ENCODE data around the gene HSPH1. TPM values are rescaled to one million over a fixed set of nuclear protein-coding genes. Genes with fewer than 3 reads are reported as not detected.

HSPH1 gene
- total RNA-seq, 1 experiment from 2014 or later = 116 TPM

DNA sequence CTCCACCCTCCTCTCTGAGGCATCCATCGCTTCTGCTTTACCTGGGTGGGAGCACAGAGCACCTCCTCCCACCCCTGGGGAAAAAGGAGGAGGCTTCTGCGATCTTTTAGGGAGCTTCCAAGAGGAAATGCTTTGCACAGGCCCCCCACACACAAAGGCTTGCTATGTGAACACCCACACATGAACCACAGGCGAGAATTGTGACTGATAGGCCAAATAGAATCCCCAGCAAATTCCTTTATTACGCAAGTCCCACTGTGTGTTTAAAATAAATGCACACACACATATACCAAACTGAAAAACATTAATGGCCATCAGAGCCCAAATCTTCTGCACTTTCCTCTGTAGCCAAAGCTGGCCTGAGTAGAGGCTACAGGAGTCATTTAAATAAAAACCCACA lies 50.6 kb downstream of the HSPH1 start:
- no peak overlapping the region for H2AFZ ChIP-seq (ENCODE audit: low read depth, low read length, poor library complexity, severe bottlenecking)

DNA sequence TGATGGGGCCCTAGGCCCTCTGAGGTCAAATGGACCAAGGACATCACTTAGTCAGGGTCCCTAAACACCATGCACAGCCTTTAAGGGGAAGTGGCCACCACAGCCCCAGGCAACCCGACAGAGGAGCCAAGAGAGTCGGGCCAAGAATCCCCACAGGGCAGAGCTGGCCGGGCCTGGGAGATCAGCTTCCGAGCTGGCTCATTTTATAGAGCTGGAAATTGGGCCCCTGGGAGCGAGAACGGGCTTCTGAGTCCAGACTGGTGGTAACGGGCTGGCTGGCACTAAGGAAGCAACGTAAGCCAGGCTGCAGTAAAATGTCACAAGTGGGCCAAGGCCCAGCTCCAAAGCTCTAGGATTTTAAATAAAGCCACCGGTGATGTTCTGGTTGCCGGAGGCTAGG lies 51.1 kb downstream of the HSPH1 start:
- Histone ChIP-seq H3K79me2 (ENCODE audit: insufficient read depth, low read length) (no peaks in the 10 kb centered on the region), H2AFZ (ENCODE audit: low read depth, low read length, poor library complexity, severe bottlenecking) (no peak overlapping the region), H3K27ac (ENCODE audit: low read depth, low read length) (no peak overlapping the region), H3K4me1 (ENCODE audit: control insufficient read depth in 1 of 2, insufficient read depth in 2 of 2, low read length in 2 of 2) (no peaks in the 10 kb centered on the region), H3K27me3 (ENCODE audit: insufficient read depth, low read length) (peaks cover 20% of the 10 kb centered on the region), H3K9me3 (ENCODE audit: control insufficient read depth in 1 of 2, insufficient read depth in 1 of 2, low read depth in 1 of 2, low read length in 2 of 2) (no peaks in the 10 kb centered on the region), H3K9me2 (ENCODE audit: insufficient read depth) (no peaks in the 10 kb centered on the region), H3K9ac (ENCODE audit: low read length) (no peak overlapping the region), H3K36me3 (ENCODE audit: control insufficient read depth in 1 of 2, insufficient read depth in 2 of 2, low read length in 2 of 2) (no peaks in the 10 kb centered on the region), H3K4me3 (replicated peaks in 1 of 2; ENCODE audit: low read depth in 1 of 2, low read length in 2 of 2) (no peak overlapping the region), H4K20me1 (ENCODE audit: insufficient read depth) (no peaks in the 10 kb centered on the region), H3K4me2 (ENCODE audit: low read length) (no peak overlapping the region)
- POLR2A ChIA-PET = no interaction called here
- DNase-seq (ENCODE audit: low read depth, low spot score) (no peak), ATAC-seq (no peak)
- TF ChIP-seq SP1 (IDR thresholded peaks at IDR 0.05; ENCODE audit: low read depth) (no peak), SRF (IDR thresholded peaks at IDR 0.05; ENCODE audit: low read depth) (no peak), ZFX (IDR thresholded peaks at IDR 0.05) (no peak), EZH2phosphoT487 (IDR thresholded peaks at IDR 0.05; ENCODE audit: borderline replicate concordance) (no peak), YY1 (IDR thresholded peaks at IDR 0.05; ENCODE audit: extremely low read depth, insufficient replicate concordance, low read depth, low read length) (no peak), EGR1 (IDR thresholded peaks at IDR 0.05; ENCODE audit: low read depth) (no peak), JUND (IDR thresholded peaks at IDR 0.05) (no peak), POLR2AphosphoS5 (IDR thresholded peaks at IDR 0.05; ENCODE audit: low read depth, low read length) (no peak), CBX3 (IDR thresholded peaks at IDR 0.05; ENCODE audit: low read depth) (no peak), ZNF274 (IDR thresholded peaks at IDR 0.05; ENCODE audit: low read depth, low read length) (no peak)
- TF ChIP-seq, protein P1, sequence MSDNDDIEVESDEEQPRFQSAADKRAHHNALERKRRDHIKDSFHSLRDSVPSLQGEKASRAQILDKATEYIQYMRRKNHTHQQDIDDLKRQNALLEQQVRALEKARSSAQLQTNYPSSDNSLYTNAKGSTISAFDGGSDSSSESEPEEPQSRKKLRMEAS (IDR thresholded peaks at IDR 0.05) = no peak
- CTCF ChIA-PET = no interaction called here
- RAD21 ChIA-PET (ENCODE audit: low non-redundant PET in 1 of 2, low total read pairs in 2 of 2, uncharacterized antibody in 2 of 2, unreplicated experiment in 2 of 2) = no interaction called here
- no TSS peak for BruUV-seq (replicated peaks)
- intact Hi-C loops (cut with micrococcal nuclease) = no loop called here

More for the DNA sequence above, 50.6 kb downstream of the HSPH1 start:
- ATAC-seq (no peak), DNase-seq (ENCODE audit: low read depth, low spot score) (no peak)
- no peaks in the 10 kb centered on the region for H3K9me3 ChIP-seq (ENCODE audit: control insufficient read depth in 1 of 2, insufficient read depth in 1 of 2, low read depth in 1 of 2, low read length in 2 of 2)
- H3K27ac ChIP-seq (ENCODE audit: low read depth, low read length) = no peak overlapping the region
- TF ChIP-seq EZH2 (IDR thresholded peaks at IDR 0.05) (no peak), ELF1 (IDR thresholded peaks at IDR 0.05; ENCODE audit: borderline replicate concordance, low read depth) (no peak), FOSL1 (IDR thresholded peaks at IDR 0.05; ENCODE audit: low read depth) (no peak)
- RAD21 ChIA-PET (ENCODE audit: low non-redundant PET in 1 of 2, low total read pairs in 2 of 2, uncharacterized antibody in 2 of 2, unreplicated experiment in 2 of 2) = no interaction called here
- no peaks in the 10 kb centered on the region for H3K9me2 ChIP-seq (ENCODE audit: insufficient read depth)
- H3K4me2 ChIP-seq (ENCODE audit: low read length) = no peak overlapping the region
- no TSS peak for BruUV-seq (replicated peaks)
- H3K79me2 ChIP-seq (ENCODE audit: insufficient read depth, low read length) = no peaks in the 10 kb centered on the region
- no peaks in the 10 kb centered on the region for H4K20me1 ChIP-seq (ENCODE audit: insufficient read depth)
- no peak overlapping the region for H3K4me3 ChIP-seq (replicated peaks in 1 of 2; ENCODE audit: low read depth in 1 of 2, low read length in 2 of 2)
- POLR2A ChIA-PET = no interaction called here
- peaks cover 25% of the 10 kb centered on the region for H3K27me3 ChIP-seq (ENCODE audit: insufficient read depth, low read length)
- H3K4me1 ChIP-seq (ENCODE audit: control insufficient read depth in 1 of 2, insufficient read depth in 2 of 2, low read length in 2 of 2) = no peaks in the 10 kb centered on the region
- H3K9ac ChIP-seq (ENCODE audit: low read length) = no peak overlapping the region
- no peaks in the 10 kb centered on the region for H3K36me3 ChIP-seq (ENCODE audit: control insufficient read depth in 1 of 2, insufficient read depth in 2 of 2, low read length in 2 of 2)
- CTCF ChIA-PET = no interaction called here
- intact Hi-C loops (cut with micrococcal nuclease) = no loop called here
